ENCODE results near the gene PDCL3.

The PDCL3 gene

DNA sequence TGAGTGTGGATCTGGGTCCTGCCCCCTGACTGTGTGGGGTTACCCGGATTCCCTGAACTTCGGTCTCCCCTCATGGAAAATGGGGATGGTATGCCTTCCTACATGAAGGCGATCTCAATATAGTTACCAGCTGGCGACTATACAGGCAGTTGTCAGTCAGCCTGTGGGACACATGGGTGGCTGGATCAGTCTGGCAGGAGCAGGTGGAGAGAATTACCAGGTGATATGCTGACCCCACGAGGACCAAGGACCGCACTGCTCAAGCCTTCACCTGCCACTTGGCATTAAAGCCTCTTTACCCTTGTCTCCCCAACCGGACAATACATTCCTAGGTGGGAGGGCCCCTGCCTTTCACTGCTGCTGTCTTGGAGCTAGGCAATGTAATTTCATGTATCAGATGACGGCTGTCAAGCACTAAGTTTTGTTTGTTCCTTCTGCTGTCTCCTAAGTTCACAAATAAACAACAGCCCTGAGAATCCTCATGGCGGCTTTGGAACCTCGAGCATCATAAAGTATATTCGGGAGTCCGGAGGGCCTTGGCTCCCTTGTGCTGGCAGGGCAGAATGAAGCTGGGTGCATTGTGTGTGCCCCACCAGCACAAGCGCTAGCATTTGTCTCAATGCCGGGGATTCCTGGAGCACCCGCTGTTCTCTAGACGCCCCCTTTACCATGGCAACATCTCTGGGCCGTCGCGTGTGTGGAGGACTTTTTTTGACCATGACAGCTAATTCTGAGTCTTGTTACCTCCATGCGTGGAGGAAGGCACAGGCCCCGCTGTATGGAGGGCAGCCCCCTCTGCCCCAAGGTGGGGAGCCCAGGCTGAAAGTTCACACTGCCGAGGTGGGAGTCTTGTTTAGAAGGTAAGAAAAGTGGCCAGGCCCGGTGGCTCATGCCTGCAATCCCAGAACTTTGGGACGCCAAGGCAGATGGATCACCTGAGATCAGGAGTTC lies 48.6 kb downstream of the PDCL3 start:
- DNase-seq (ENCODE audit: low read depth in 2 of 2, low spot score in 1 of 2): no peak

DNA sequence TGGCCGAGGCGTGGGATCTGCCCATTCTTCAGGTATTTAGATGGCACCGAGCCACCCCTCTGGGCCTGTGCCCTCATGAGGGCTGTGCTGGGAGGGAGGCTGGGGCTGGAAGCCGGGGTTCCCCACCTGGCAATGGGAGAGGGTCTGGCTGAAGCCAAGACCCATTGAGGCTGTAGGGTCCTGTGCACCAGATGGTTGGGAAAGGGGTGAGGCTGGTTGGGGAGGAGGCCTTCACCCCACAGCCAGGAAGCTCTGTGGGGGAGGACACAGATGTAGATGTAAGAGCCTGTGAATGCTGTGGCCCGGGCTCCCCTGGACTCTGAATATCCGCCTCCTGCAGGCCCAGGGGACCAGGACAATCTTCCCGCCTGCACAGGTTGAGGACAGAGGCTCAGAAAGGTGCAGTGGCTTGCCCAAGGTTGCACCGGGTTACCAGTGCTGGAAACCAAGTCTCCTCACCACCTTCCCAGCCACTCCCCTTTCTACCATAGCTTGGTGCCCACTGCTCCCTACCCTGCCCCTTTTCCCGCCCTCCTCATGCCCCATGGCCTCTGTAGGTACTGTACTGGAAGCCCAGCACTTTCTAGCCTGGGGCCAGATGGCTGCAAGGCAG lies 49.7 kb downstream of the PDCL3 start:
- DNase-seq (ENCODE audit: low read depth in 2 of 2, low spot score in 1 of 2): no peak

- no peak for DNase-seq (ENCODE audit: low read depth in 2 of 2, low spot score in 1 of 2)
These were observed 50.9 kb downstream of the PDCL3 start for GRCh38 chr2:100613719-100614118.

DNA sequence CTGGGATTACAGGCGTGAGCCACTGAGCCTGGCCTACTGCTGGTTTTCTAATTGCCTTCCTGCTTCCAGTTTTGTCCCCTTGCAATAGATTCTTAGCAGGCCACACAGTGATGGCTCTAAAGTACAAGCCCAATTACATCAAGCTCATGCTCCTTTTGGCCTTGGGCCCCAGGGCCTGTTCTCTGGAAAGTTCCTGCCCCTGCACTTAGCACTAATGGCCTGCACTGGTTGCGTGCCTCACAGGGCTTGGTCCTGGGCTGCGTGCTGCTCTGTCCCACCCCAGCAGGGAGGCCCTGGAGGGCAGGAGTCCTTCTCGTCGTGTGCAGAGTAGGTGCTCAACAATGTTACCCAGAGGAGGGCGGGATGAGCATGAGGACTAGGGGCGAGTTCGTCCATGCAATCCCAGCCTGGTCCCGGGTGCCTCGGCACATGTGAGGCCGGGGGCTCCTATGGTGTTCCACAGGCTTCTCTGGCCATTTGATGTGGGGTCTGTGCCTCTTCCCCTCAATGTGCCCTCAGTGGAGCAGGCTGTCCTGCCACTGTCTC lies 51.7 kb downstream of the PDCL3 start:
- DNase-seq (ENCODE audit: low read depth in 2 of 2, low spot score in 1 of 2): no peak

DNA sequence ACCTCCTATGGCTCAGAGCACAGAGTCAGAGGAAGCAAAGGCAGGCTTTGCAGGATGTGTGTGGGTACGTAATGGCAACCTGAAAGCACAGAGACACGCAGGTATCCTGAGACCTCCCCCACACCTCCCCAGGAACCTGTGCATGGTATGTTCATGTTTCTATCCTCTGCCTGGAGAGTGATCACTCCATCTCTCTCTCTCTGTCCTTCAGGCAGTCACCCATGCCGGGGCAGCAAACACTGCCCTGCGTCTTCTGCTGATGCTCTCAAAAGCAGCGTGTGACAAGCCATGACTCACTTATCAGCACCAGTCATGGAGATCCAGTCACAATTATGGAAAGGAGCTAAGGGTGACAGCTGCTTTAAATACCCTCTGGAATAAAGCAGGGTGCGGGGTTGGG lies 52.7 kb downstream of the PDCL3 start:
- DNase-seq (ENCODE audit: low read depth in 2 of 2, low spot score in 1 of 2): no peak

GRCh38 chr2:100615886-100616285 lies 53.1 kb downstream of the PDCL3 start:
- DNase-seq (ENCODE audit: low read depth in 2 of 2, low spot score in 1 of 2): no peak

- no peak for DNase-seq (ENCODE audit: low read depth in 2 of 2, low spot score in 1 of 2)
These were observed 54.1 kb downstream of the PDCL3 start for GRCh38 chr2:100616841-100617390.

- DNase-seq (ENCODE audit: low read depth in 2 of 2, low spot score in 1 of 2): no peak
These were observed 57.2 kb downstream of the PDCL3 start for GRCh38 chr2:100619951-100620350.

- no peak for DNase-seq (ENCODE audit: low read depth in 2 of 2, low spot score in 1 of 2)
These were observed 57.7 kb downstream of the PDCL3 start for GRCh38 chr2:100620481-100620880.

GRCh38 chr2:100621371-100621951 lies 58.7 kb downstream of the PDCL3 start:
- DNase-seq (ENCODE audit: low read depth in 2 of 2, low spot score in 1 of 2): no peak

DNA sequence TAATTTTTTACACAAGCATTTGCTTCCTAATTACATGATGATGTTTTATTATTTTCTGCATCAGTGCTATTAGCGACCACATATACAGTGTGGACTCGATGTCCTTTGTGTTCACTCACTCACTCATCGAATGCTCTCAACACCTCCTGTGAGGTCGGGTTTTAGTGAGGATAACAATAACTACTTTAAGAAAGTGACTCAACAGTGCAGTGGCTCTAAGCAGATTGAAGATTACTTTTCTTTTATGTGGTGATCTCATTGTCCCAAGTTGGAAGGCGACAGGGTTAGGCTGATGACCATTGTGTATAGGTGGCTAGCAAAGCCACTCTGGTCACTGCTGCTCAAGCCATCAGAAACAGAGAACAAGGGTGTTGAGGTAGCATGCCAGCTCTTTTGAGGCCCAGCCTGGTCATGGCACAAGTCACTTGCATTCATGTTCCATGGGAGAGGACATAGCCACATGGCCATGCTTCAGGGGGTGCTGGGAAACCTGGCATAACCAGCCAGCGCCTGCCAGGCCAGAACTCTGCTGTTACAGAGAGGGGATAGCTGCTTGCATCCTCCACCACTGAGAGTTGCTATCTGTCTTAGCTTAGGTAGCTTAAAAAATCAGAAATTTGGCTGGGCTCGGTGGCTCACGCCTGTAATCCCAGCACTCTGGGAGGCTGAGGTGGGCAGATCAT lies 60.4 kb downstream of the PDCL3 start:
- no peak for DNase-seq (ENCODE audit: low read depth in 2 of 2, low spot score in 1 of 2)

DNA sequence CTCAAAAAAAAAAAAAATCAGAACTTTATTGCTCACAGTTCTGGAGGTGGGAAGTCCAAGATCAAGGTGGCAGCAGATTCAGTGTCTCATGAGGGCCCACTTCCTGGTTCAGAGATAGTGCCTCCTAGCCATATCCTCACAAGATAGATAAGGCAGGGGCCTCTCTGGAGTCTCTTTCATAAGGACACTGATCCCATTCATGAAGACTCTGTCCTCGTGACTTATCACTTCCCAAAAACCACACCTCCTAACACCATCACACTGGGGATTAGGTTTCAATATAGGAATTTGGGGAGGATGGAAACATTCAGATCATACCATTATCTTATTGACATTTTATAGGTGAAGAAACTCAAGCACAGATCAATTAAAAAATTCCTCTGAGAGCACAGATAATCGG lies 61.1 kb downstream of the PDCL3 start:
- DNase-seq (ENCODE audit: low read depth in 2 of 2, low spot score in 1 of 2): no peak

GRCh38 chr2:100624536-100624935 lies 61.7 kb downstream of the PDCL3 start:
- DNase-seq (ENCODE audit: low read depth in 2 of 2, low spot score in 1 of 2): no peak

- no peak for DNase-seq (ENCODE audit: low read depth in 2 of 2, low spot score in 1 of 2)
These were observed 62.9 kb downstream of the PDCL3 start for GRCh38 chr2:100625717-100626116.
